LNCAP (cell line): ENCODE data around the gene IFT122.

Source experiments
- CTCF ChIP-seq: fragments of 450-650 bp; IDR thresholded peaks from 2 replicates; pipeline ENCODE4 v1.5.1; 2017; ENCODE audit warnings: mild to moderate bottlenecking

The IFT122 gene

GRCh38 chr3:129534428-129535027 lies 94.5 kb downstream of the IFT122 start:
- TF ChIP-seq CTCF = no peak

GRCh38 chr3:129535075-129535474 lies 95.1 kb downstream of the IFT122 start:
- no peak for TF ChIP-seq CTCF

GRCh38 chr3:129536374-129536667 lies 96.3 kb downstream of the IFT122 start:
- no peak for TF ChIP-seq CTCF

- TF ChIP-seq CTCF = no peak
These were observed 96.8 kb downstream of the IFT122 start for GRCh38 chr3:129536804-129537203.

- no peak for TF ChIP-seq CTCF
These were observed 99.2 kb downstream of the IFT122 start for GRCh38 chr3:129539206-129539605.

- TF ChIP-seq CTCF = no peak
These were observed 100.9 kb downstream of the IFT122 start for GRCh38 chr3:129540776-129541516.

GRCh38 chr3:129542747-129543146 lies 102.7 kb downstream of the IFT122 start:
- TF ChIP-seq CTCF = no peak
